Mucosa of descending colon (tissue), 3 donors: ENCODE results near the gene MLC1. TPM values are rescaled to one million over a fixed set of nuclear protein-coding genes. Genes with fewer than 3 reads are reported as not detected.

Experiments
- ATAC-seq: fragments of 200-7000 bp; cut with Tn5 transposase; one replicate; pipeline ENCODE4 v1.9.1; 2020; ENCODE audit warnings: mild to moderate bottlenecking, moderate library complexity
- DNase-seq, 3 donors: peaks; one replicate each; pipeline ENCODE4 v3.0.0-alpha.2; 2020
- H3K36me3 ChIP-seq: fragments of 200-600 bp; one replicate; pipeline ENCODE4 v1.8.0; 2021; ENCODE audit warnings: low read depth, mild to moderate bottlenecking
- H3K4me1 ChIP-seq: fragments of 200-600 bp; one replicate; pipeline ENCODE4 v1.8.0; 2021; ENCODE audit warnings: low read depth, mild to moderate bottlenecking
- H3K4me3 ChIP-seq: fragments of 200-600 bp; one replicate; pipeline ENCODE4 v1.8.0; 2021; ENCODE audit warnings: mild to moderate bottlenecking
- H3K9me3 ChIP-seq: fragments of 200-600 bp; one replicate; pipeline ENCODE4 v1.8.0; 2021; ENCODE audit warnings: mild to moderate bottlenecking
- intact Hi-C, 2 donors: fragments of 100-400 bp; cut with DNase I in 1 of 2; cut with micrococcal nuclease in 1 of 2; formaldehyde crosslinking; loops; one replicate each; pipeline versions ENCODE4 v1.11.0 to v1.11.1; 2022; cut with DNase I, micrococcal nuclease
- long read RNA-seq, 2 donors: library from polyadenylated mRNA; unstranded; transcript quantifications; one replicate each; pipeline ENCODE4 v2.0.0, GENCODE V29; 2019 to 2021
- total RNA-seq, 3 donors: library from RNA; stranded (reverse); fragmentation: NEBNext Ultra II Directional in 2 of 3; extraction: Animal tissue kit (Norgen Biotek cat#: 25700) in 2 of 3; gene quantifications; one replicate each; pipeline versions ENCODE4 v1.2.1 to v1.2.4, GENCODE V29; 2021 to 2023
- TF ChIP-seq, protein P1 (sequence below): fragments of 200-600 bp; IDR thresholded peaks from one replicate; pipeline ENCODE4 v1.8.0; 2022; ENCODE audit warnings: antibody characterized with exemption, mild to moderate bottlenecking
- donor health status: DM: no; HTN: no; CAD: no; lungs with moderate emphysema.
- donor health status: DM: no; HTN: no; CAD: no.
- donor health status: DM: no; HTN: yes; CAD: no.

MLC1 gene
- under 1 TPM in 1 of 3 donors, not detected in 2; 0.16 TPM for total RNA-seq
- long read RNA-seq, donor 1: 0 reads
- long read RNA-seq, donor 2: 0 reads

DNA sequence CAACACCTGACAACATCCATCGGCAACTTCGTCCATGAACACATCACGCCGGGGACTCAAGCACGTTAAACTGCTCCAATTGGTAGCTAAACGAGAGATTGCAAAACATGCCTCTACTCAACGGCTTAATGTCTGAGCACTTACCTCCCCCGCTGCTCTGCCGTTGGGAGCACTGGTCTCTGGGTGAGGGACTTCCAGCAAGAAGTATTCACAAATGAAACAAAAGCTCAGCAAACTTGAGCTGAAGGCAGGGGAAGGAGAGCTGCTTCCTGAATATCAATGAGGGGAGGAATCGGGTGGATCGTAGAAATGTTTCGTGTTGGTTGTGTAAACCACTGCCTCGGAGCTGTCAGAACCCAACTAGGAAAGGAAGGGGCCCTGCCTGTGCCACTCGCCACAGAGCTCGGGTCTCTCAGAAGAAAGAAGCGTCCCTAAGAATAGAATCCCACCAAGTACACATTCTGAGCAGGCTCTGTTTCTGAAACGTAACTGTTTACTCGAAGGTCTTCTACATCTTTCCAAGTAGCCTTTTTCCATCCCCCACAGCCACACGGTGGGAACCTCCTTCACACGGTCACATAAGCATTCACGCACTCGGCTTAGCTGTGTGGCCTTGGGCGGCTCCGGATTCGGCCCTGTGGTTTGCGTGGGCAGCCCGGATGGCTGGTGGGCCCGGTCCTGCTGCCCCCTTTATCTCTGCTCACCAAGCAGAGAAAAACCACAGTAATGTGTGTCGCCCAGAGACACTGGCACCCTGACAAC, at the start of gene MLC1:
Gene MLC1 (minus strand): TSS at position 216 of the 762 bp plus-strand sequence. CDS start 524 bp downstream, outside the sequence.
- Histone ChIP-seq H3K4me1 (no peaks in the 10 kb centered on the region), H3K4me3 (no peak within 1 kb of the TSS), H3K36me3 (no peaks in the 10 kb centered on the region), H3K9me3 (no peaks in the 10 kb centered on the region)
- TF ChIP-seq, protein P1, sequence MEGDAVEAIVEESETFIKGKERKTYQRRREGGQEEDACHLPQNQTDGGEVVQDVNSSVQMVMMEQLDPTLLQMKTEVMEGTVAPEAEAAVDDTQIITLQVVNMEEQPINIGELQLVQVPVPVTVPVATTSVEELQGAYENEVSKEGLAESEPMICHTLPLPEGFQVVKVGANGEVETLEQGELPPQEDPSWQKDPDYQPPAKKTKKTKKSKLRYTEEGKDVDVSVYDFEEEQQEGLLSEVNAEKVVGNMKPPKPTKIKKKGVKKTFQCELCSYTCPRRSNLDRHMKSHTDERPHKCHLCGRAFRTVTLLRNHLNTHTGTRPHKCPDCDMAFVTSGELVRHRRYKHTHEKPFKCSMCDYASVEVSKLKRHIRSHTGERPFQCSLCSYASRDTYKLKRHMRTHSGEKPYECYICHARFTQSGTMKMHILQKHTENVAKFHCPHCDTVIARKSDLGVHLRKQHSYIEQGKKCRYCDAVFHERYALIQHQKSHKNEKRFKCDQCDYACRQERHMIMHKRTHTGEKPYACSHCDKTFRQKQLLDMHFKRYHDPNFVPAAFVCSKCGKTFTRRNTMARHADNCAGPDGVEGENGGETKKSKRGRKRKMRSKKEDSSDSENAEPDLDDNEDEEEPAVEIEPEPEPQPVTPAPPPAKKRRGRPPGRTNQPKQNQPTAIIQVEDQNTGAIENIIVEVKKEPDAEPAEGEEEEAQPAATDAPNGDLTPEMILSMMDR: no peak
- DNase-seq (no peak), ATAC-seq (no peak)
- intact Hi-C loops: no loop called here

DNA sequence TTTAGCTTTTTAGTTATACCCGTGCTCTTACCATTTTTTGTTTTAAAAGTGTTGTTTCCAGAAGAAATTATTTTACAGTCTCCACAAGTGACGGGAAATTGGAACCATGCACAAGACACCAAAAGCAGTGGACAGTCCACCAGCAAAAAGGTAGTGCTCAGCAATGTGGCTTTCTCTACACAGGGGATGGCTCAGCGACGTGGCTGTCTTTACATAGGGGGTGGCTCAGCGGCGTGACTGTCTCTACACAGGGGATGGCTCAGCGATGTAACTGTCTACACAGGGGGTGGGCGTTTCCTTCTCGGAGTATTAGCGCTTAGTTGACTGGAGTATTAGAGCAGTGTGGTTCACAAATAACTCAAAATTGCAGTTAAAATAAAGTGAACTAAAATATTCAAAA, 49.3 kb upstream of the MLC1 start:
- intact Hi-C loops: no loop called here
- no peak for ATAC-seq

DNA sequence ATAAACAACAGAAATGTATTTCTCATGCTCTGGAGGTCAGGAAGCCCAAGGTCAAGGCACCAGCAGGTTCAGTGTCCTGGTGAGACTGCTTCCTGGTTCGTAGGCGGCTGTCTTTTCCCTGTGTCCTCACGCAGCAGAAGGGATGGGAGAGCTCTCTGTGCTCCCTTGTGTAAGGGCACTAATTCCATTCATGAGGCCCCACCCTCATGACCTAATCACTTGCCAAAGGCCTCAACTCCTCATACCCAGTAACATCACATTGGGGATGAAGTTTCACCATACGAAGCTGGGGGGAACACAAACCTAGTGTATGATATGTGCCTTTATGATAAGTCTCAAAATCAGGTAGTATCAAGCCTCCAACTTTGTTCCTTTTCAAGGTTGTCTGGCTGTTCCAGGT, 46.7 kb upstream of the MLC1 start:
- intact Hi-C loops: no loop called here
- TF ChIP-seq, protein P1: no peak
- Histone ChIP-seq H3K4me1 (no peaks in the 10 kb centered on the region), H3K4me3 (no peak overlapping the region), H3K9me3 (no peaks in the 10 kb centered on the region), H3K36me3 (no peaks in the 10 kb centered on the region)
- DNase-seq (no peak), ATAC-seq (no peak)

More for the DNA sequence above, 49.3 kb upstream of the MLC1 start:
- H3K4me1 ChIP-seq: no peaks in the 10 kb centered on the region
- no peaks in the 10 kb centered on the region for H3K9me3 ChIP-seq
- no peak overlapping the region for H3K4me3 ChIP-seq
- no peak for DNase-seq
- no peaks in the 10 kb centered on the region for H3K36me3 ChIP-seq
- TF ChIP-seq, protein P1: no peak

DNA sequence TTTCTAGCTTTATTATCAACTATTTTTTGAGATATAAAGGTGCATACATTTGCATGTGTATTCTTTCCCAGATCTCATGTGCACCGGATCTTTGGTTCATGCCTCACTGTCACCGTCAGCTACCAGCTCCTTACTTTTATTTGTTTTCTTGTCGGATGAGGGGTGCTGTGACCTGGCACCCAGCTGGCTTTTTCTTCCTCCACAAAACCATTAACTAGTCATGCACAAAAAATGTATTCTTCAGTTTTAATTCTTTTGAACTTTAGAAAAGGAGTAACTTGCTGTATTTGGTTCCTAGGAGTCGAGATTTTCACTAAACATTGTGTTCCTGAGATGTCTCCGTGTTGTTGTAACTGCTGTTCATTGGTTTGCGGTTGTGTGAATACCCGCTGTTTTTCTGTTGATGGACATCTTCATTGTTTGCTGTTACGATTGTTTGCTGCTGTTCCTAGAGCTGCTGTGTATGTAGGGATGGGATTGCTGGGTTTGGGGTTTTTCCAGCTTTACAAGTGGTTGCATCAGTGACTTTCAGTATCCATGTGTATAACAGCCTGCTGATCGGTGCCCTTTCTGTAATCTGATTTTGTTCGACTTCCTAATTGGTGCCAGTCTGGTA, 44.0 kb upstream of the MLC1 start:
- DNase-seq (no peak), ATAC-seq (no peak)
- H3K4me1 ChIP-seq: no peaks in the 10 kb centered on the region
- TF ChIP-seq, protein P1: no peak
- no peaks in the 10 kb centered on the region for H3K36me3 ChIP-seq
- H3K9me3 ChIP-seq: no peaks in the 10 kb centered on the region
- intact Hi-C loops: no loop called here
- H3K4me3 ChIP-seq: no peak overlapping the region

DNA sequence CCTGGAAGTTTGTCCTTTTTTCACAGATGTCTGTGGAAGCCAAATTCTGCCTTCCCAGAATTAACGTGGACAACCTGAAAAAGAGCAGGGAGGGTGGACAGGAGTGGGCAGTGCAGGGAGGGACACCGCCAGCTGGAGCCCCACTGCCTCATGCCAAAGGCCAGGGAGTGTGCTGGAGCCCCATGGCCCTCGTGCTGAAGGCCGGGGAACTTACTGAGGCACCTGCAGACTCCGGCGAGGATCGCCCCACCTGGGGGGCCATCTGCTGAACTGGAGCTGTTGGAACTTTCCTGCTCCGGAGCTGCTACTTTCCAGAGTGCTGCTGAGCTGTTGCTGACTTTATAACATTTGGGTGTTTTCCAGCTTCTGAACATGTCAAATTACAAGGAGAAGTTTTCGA, 39.8 kb upstream of the MLC1 start:
- Histone ChIP-seq H3K36me3 (no peaks in the 10 kb centered on the region), H3K4me3 (no peak overlapping the region), H3K9me3 (peaks cover 4% of the 10 kb centered on the region), H3K4me1 (no peaks in the 10 kb centered on the region)
- TF ChIP-seq, protein P1: no peak
- no peak for DNase-seq
- no peak for ATAC-seq
- intact Hi-C loops: no loop called here
